Ovary (tissue), 3 donors: ENCODE results near the gene RGS10.

Experiments
- POLR2A ChIP-seq: fragments of 450-650 bp; IDR thresholded peaks from one replicate; pipeline ENCODE4 v1.6.1; 2017; ENCODE audit warnings: antibody characterized with exemption, mild to moderate bottlenecking, moderate library complexity
- TF ChIP-seq, protein P1 (sequence below), 3 donors: fragments of 450-650 bp in 2 of 3; fragments of 200-600 bp in 1 of 3; IDR thresholded peaks; one replicate each; pipeline versions ENCODE4 v1.5.1 to v1.8.0; 2016 to 2022; ENCODE audit warnings: antibody characterized with exemption in 3 of 3, mild to moderate bottlenecking in 1 of 3
- donor health status: DM: no; HTN: no; CAD: no.

- no peak for TF ChIP-seq POLR2A
- TF ChIP-seq, protein P1, sequence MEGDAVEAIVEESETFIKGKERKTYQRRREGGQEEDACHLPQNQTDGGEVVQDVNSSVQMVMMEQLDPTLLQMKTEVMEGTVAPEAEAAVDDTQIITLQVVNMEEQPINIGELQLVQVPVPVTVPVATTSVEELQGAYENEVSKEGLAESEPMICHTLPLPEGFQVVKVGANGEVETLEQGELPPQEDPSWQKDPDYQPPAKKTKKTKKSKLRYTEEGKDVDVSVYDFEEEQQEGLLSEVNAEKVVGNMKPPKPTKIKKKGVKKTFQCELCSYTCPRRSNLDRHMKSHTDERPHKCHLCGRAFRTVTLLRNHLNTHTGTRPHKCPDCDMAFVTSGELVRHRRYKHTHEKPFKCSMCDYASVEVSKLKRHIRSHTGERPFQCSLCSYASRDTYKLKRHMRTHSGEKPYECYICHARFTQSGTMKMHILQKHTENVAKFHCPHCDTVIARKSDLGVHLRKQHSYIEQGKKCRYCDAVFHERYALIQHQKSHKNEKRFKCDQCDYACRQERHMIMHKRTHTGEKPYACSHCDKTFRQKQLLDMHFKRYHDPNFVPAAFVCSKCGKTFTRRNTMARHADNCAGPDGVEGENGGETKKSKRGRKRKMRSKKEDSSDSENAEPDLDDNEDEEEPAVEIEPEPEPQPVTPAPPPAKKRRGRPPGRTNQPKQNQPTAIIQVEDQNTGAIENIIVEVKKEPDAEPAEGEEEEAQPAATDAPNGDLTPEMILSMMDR (IDR thresholded peaks at IDR 0.05), result no peak
Observed at GRCh38 chr10:119526621-119527592, 15.6 kb downstream of the RGS10 start.
